Gastrocnemius medialis (tissue), 4 donors: Measurements from ENCODE around the gene NCS1. TPM values are rescaled to one million over a fixed set of nuclear protein-coding genes. Genes with fewer than 3 reads are reported as not detected.

Experiments used
- ATAC-seq, 2 donors: fragments of 150-250 bp; one replicate each; pipeline ENCODE4 v1.9.1; 2016
- DNase-seq, 2 donors: peaks; one replicate each; pipeline ENCODE4 v3.0.0-alpha.2; 2019
- H3K27ac ChIP-seq, 4 donors: fragments of 200-600 bp; sonication (generic); 1 replicate in 1 of 4; 2 replicates in 3 of 4; pipeline ENCODE4 v1.5.1; 2016 to 2018; ENCODE audit warnings: mild to moderate bottlenecking in 2 of 4, moderate library complexity in 1 of 4
- H3K27me3 ChIP-seq, 3 donors: fragments of 200-600 bp; sonication (generic) in 2 of 3; 1 replicate in 1 of 3; 2 replicates in 2 of 3; pipeline versions ENCODE4 v1.5.1 to v1.6.0; 2016 to 2019; ENCODE audit warnings: mild to moderate bottlenecking in 1 of 3, moderate library complexity in 1 of 3
- H3K36me3 ChIP-seq, 2 donors: fragments of 200-600 bp; sonication (generic) in 1 of 2; one replicate each; pipeline ENCODE4 v1.5.1; 2017 to 2018
- H3K4me1 ChIP-seq, 2 donors: fragments of 200-600 bp; sonication (generic) in 1 of 2; one replicate each; pipeline ENCODE4 v1.5.1; 2016 to 2017; ENCODE audit warnings: mild to moderate bottlenecking in 2 of 2
- H3K4me3 ChIP-seq, 4 donors: fragments of 200-600 bp; sonication (generic) in 3 of 4; 1 replicate in 1 of 4; 2 replicates in 3 of 4; pipeline ENCODE4 v1.5.1; 2016 to 2019; ENCODE audit warnings: mild to moderate bottlenecking in 2 of 4
- H3K9me3 ChIP-seq, 3 donors: fragments of 200-600 bp; sonication (generic) in 2 of 3; 1 replicate in 1 of 3; 2 replicates in 2 of 3; pipeline ENCODE4 v1.5.1; 2016 to 2019
- POLR2A ChIP-seq, 2 donors: fragments of 450-650 bp; IDR thresholded peaks; one replicate each; pipeline ENCODE4 v1.6.1; 2017; ENCODE audit warnings: antibody characterized with exemption in 2 of 2, mild to moderate bottlenecking in 2 of 2, moderate library complexity in 2 of 2
- in situ Hi-C, 4 donors: fragments of 200-750 bp; cut with MboI; loops; one replicate each; pipeline versions ENCODE4 v1.15.0 to v1.8.0; 2017; ENCODE audit warnings: low sequenced_read_pairs in 4 of 4
- intact Hi-C: fragments of 100-400 bp; cut with DNase I; formaldehyde crosslinking; loops from one replicate; pipeline ENCODE4 v1.15.1; 2023; ENCODE audit warnings: low total_unique reads
- total RNA-seq, 4 donors: library from RNA; depleted of rRNA; stranded (reverse); fragments of >200 nt; gene quantifications; one replicate each; pipeline versions ENCODE4 v1.1.0 to v1.2.3, GENCODE V29; 2016
- TF ChIP-seq, protein P1 (sequence below), 5 experiments: fragments of 450-650 bp in 3 of 5; fragments of 200-600 bp in 2 of 5; sonication (generic) in 2 of 5; IDR thresholded peaks in 4 of 5; conservative IDR thresholded peaks in 1 of 5; 1 replicate in 4 of 5; 2 replicates in 1 of 5; pipeline ENCODE4 v1.5.1; 2016 to 2019; ENCODE audit warnings: antibody characterized with exemption in 5 of 5, mild to moderate bottlenecking in 3 of 5, moderate library complexity in 3 of 5

NCS1 gene
- total RNA-seq, 4 donors from 2014 or later = 2.1 to 4.6 (median 2.5) TPM

DNA sequence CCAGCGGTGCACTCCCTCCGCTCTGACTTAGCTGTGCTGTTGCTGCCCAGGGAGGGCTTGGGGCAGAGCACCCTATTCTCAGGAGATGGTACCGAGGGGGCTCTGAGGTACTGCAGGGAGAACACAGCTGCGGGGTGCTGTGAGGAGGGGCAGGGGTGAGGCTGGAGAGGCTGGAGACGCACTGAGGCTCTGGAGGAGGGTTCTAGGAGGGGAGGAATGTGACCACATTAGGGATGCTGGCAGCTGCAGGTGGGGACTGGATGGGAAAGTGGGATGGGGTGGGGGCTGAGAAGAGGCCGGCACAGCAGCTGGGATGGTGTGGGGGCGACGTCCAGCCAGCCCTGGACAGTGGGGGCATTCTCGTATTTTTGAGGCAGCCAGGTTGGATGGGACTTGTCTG lies 20.9 kb downstream of the NCS1 start:
- intact Hi-C loops (no loop called here), in situ Hi-C loops (no loop called here)
- DNase-seq (no peak), ATAC-seq (no peak)
- no peaks in the 10 kb centered on the region for H3K36me3 ChIP-seq
- H3K4me1 ChIP-seq = no peaks in the 10 kb centered on the region
- no peaks in the 10 kb centered on the region for H3K9me3 ChIP-seq
- H3K27me3 ChIP-seq = no peaks in the 10 kb centered on the region
- no peak overlapping the region for H3K27ac ChIP-seq
- TF ChIP-seq, protein P1, sequence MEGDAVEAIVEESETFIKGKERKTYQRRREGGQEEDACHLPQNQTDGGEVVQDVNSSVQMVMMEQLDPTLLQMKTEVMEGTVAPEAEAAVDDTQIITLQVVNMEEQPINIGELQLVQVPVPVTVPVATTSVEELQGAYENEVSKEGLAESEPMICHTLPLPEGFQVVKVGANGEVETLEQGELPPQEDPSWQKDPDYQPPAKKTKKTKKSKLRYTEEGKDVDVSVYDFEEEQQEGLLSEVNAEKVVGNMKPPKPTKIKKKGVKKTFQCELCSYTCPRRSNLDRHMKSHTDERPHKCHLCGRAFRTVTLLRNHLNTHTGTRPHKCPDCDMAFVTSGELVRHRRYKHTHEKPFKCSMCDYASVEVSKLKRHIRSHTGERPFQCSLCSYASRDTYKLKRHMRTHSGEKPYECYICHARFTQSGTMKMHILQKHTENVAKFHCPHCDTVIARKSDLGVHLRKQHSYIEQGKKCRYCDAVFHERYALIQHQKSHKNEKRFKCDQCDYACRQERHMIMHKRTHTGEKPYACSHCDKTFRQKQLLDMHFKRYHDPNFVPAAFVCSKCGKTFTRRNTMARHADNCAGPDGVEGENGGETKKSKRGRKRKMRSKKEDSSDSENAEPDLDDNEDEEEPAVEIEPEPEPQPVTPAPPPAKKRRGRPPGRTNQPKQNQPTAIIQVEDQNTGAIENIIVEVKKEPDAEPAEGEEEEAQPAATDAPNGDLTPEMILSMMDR (IDR thresholded peaks at IDR 0.05 in 4 of 5, conservative IDR thresholded peaks at IDR 0.05 in 1 of 5) = no peak
- no peak for TF ChIP-seq POLR2A (IDR thresholded peaks at IDR 0.05)
- H3K4me3 ChIP-seq = no peak overlapping the region

DNA sequence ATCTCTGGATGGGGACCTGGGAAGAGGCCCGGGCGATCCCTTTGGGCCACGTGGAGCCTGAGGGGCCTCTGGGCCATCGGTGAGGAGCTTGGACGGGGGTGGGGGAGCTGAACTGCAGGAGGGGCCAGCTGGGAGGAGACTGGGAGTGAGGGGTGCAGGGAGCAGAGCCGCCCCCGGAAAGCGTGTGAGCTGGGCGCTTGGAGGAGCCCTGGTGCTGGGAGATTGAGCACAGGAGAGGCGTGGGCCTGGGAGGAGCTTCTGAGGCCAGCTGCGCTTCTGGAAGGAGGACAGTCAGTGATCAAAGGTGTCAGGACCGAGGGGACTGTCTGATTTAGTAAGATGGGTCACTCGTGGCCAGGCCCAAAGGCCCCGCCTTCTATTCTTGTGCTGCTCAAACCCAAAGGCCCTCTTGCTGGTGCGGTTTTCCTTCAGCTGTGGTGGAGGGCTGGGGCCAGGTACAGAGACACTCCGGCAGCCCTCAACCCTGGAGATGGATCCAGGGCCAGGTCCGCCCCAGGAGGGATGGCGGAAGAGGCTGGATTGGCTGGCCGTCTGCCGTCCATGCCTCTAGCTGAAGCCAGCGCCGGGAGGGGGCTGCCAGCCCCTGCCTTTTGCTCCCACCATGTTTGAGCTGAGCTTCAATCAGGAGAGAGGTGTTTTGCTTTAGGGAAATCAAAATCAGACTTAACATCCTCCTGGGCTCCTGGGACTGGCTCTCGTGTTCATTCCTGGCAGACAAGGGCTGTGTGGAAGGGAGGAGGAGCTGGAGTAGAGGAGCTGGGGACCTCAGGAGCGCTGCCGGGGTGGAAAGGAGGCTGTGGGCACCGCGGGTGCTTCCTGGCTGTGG lies 21.6 kb downstream of the NCS1 start:
- Histone ChIP-seq H3K9me3 (no peaks in the 10 kb centered on the region), H3K4me1 (no peaks in the 10 kb centered on the region), H3K27me3 (no peaks in the 10 kb centered on the region), H3K27ac (no peak overlapping the region), H3K4me3 (no peak overlapping the region), H3K36me3 (no peaks in the 10 kb centered on the region)
- ATAC-seq (no peak), DNase-seq (peak in 1 of 2 donors; percentile 11)
- intact Hi-C loops = no loop called here
- TF ChIP-seq POLR2A (IDR thresholded peaks at IDR 0.05) = no peak
- TF ChIP-seq, protein P1 (IDR thresholded peaks at IDR 0.05 in 4 of 5, conservative IDR thresholded peaks at IDR 0.05 in 1 of 5) = no peak
- in situ Hi-C loops = no loop called here

DNA sequence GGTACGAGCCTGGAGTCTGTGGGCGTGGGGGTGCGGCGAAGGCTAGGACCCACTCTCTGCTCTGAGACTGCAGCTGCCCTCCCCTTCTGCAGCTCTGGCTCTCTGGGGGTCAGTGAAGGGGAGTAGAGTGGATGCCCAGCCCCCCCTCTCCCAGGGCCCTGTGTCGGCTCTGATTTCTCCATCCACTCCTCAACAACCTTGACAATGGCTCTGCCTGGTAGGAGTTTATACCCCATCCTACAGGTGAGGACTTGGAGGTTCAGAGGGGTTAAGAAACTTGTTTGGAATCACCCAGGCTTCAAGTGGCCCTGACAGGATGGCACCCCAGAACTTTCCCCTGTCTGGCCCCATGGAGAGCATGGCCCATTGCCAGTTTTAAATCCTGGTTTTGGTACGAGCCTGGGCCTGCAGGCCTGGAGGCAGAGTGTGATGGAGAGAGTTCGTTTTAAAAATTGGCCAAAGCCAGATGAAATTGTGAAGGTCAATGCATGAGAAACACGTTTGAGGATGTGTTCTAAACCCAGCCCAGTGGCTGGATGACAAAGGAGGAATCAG lies 22.3 kb downstream of the NCS1 start:
- in situ Hi-C loops = no loop called here
- H3K27me3 ChIP-seq = no peaks in the 10 kb centered on the region
- no peaks in the 10 kb centered on the region for H3K4me1 ChIP-seq
- intact Hi-C loops = no loop called here
- DNase-seq (no peak), ATAC-seq (no peak)
- H3K36me3 ChIP-seq = no peaks in the 10 kb centered on the region
- no peak overlapping the region for H3K4me3 ChIP-seq
- no peak overlapping the region for H3K27ac ChIP-seq
- no peaks in the 10 kb centered on the region for H3K9me3 ChIP-seq
- TF ChIP-seq, protein P1 (IDR thresholded peaks at IDR 0.05 in 4 of 5, conservative IDR thresholded peaks at IDR 0.05 in 1 of 5) = no peak
- TF ChIP-seq POLR2A (IDR thresholded peaks at IDR 0.05) = no peak

GRCh38 chr9:130195638-130196037 lies 23.4 kb downstream of the NCS1 start:
- no peak for ATAC-seq
- Histone ChIP-seq H3K36me3 (no peaks in the 10 kb centered on the region), H3K27me3 (no peaks in the 10 kb centered on the region), H3K4me1 (no peaks in the 10 kb centered on the region), H3K9me3 (no peaks in the 10 kb centered on the region), H3K27ac (no peak overlapping the region), H3K4me3 (no peak overlapping the region)
- no peak for DNase-seq
- in situ Hi-C loops = no loop called here
- TF ChIP-seq, protein P1 (IDR thresholded peaks at IDR 0.05 in 4 of 5, conservative IDR thresholded peaks at IDR 0.05 in 1 of 5) = no peak
- no peak for TF ChIP-seq POLR2A (IDR thresholded peaks at IDR 0.05)
- intact Hi-C loops = no loop called here
